ENCODE data around the gene TOR1A.

Gene TOR1A

GRCh38 chr9:129762985-129763926, 60.7 kb downstream of the TOR1A start:
- Histone ChIP-seq H3K9me3 (ENCODE audit: low read length) (no peaks in the 10 kb centered on the region), H3K4me1 (ENCODE audit: insufficient read depth, low read length) (no peaks in the 10 kb centered on the region), H3K36me3 (ENCODE audit: insufficient read depth, low read length) (no peaks in the 10 kb centered on the region), H3K27me3 (ENCODE audit: insufficient read depth, low read length) (peaks cover 5% of the 10 kb centered on the region), H3K4me3 (ENCODE audit: low read length) (no peak overlapping the region), H2AFZ (ENCODE audit: low read depth, low read length) (no peak overlapping the region)

All from neuron (in vitro differentiated cells).